HG02970 (cell line): ENCODE measurements around the gene NEK7.
"Not testable (repeated sequence)": the region's sequence is repeated elsewhere in the genome, so short reads cannot be mapped to it uniquely, and the experiment has no call there.

Source experiments
- ATAC-seq: cut with Tn5 transposase; IDR thresholded peaks from one replicate; pipeline ENCODE4 v1.9.1; 2021; ENCODE audit warnings: mild to moderate bottlenecking, moderate library complexity, moderate number of reproducible peaks; ENCODE audit not compliant: unreplicated experiment, low FRiP score

Gene NEK7

GRCh38 chr1:198199105-198199504 lies 42.3 kb downstream of the NEK7 start:
- peak; percentile 47 for ATAC-seq

DNA sequence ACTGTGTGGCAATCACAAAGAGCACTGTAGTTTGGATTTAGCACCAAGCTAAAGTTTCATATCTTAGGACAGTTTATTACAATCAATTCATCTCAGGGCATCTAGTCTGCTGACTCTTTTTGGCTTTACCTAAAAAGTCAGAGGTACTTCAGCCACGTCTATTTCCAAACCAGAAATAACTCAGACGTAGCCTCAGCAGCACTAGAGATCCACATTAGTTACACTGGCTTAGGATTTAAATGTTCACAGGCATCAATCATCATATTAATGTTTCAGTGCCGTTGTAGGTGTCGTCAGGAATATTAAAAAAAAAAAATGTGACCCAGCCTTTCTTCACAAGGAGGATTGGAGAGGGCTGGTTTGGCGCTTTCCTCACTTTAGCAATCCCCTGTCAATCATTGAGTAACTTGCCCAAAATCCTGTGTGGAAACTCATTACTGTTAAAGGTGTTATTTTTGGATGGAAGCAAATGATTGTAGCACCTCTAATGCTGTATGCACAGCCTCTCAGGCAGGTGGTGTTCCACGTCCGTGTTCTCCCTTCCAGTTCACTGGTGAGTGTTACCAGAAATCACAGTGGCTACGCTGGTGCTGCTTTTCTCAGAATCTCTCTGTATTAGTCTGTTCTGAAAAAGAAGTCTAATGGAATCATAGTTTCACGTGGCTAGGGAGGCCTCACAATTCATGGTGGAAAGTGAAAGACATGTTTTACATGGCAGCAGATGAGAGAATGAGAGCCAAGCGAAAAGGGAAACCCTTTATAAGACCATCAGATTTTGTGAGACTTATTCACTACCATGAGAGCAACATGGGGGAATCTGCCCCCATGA lies 45.4 kb downstream of the NEK7 start:
- peak; percentile 82 for ATAC-seq

DNA sequence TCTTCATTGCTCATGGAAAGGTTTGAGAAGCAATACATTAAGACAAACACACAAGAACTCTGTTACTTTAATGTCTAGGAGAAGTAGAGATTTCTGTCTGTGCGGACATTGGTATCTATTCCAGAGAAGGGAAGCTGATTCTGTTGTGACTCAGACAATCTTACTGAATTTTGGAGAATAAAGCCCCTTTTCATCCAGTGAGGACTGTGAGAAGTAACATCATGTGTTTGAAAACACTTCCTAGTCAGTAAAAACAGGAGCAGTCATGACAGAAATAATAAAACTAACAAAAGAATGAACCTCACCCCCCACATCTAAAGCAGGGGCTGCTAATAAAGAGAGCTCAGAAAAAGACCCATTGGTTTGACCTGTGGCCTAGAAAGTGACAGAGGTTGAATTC lies 46.6 kb downstream of the NEK7 start:
- ATAC-seq = no peak

DNA sequence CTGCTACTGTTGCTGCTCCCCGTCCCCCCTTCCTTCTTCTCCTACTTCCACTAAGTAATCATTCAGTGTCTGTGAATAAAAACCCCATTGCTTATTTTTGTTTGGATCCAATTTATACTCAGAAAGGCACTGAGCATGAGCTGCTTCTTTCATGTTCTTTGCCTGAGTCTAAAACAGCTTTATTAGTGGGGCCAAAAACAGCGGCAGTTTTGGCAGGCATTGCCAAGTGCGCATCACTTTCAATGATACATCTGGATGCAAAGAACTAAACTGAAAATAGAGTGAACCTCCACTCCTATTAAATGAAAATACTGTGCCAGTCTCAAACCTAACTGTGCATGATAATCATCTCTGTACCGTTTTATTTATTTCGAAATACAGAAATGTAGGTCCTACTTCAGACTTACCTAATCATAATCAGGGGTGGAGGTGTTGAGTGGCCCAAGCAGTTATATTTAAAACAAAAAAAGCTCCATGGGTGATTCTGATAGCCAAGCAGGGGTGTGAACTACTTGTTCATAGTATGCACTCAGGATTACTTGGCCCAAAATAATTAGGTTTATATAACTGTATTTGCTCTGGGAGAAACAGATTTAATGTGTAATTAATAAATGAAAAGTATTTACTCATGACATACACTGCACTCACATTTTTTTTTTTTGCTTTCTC lies 48.4 kb downstream of the NEK7 start:
- no peak for ATAC-seq

DNA sequence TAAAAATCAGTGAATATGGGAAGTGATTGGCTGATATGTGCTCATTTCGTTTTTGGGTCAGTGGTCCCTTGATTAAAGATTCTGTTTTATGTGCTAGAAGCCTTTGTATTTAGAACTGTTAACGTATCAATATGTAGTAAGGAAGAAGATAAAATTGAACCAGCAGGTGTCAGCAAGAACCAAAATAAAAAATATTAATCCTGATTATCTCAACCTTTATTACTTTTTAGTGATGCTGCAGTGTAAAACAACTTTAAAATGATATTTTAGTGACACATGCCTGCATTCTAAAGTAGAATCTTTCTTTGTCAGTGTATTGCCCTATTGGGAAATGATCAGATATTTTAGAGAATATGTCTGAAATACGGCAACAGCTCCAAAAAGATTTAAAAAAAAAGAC lies 49.5 kb downstream of the NEK7 start:
- ATAC-seq = no peak

DNA sequence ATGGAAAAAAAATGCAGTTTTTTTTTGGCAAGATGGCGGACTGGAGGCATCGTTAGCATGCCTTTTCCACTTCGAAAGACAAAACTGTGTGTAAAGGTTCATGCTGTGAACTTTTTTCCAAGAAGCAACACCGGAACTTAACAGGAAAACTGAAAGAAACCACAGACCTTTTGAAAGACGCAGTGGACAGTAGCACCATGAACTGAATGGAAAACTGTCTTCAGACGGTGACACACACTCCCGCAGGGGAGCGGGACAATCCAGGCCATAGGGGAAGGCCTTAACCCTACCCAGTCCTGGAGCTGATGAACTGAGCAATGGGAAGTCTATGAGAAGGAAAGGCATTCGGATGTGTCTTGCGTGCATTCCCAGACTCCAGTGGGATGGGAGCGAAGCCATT lies 54.9 kb downstream of the NEK7 start:
- ATAC-seq = no peak

GRCh38 chr1:198212126-198212525 lies 55.3 kb downstream of the NEK7 start:
- no peak for ATAC-seq

- ATAC-seq = no peak
Measured at GRCh38 chr1:198212675-198213074, 55.9 kb downstream of the NEK7 start.

DNA sequence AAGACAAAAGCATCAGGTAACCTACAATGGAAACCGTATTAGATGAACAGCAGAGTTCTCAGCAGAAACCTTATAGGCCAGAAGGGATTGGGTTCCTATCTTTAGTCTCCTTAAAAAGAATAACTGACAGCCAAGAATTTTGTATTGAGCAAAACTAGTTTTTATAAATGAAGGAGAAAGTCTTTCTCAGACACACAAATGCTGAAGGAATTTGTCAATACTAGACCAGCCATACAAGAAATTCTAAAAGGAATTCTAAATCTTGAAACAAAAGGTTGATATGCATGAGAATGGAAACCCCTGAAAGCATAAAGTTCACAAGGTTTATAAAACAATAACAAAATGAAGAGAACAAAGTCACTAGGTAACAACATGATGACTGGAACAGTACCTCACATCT lies 58.1 kb downstream of the NEK7 start:
- ATAC-seq = no peak

DNA sequence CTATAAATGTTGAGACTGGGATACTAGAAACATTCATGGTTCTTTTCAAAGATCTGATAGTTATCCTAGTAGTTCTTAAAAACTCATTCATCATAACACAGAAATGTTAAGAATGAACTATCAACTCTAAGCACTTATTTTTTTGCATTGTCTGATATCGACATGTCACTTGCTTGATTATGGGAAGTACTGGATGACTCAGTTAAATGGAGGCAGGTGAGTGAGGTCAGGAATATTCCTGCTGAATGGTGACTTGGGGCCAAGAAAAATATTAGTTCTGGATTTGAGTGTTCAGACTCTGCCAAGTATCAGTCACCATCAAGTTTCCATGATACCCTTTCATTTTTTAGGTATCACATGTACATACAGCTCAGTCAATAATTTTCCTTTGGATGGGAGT lies 63.6 kb downstream of the NEK7 start:
- ATAC-seq = no peak

- not testable (repeated sequence) for ATAC-seq
Measured at GRCh38 chr1:198227010-198227409, 70.2 kb downstream of the NEK7 start.

DNA sequence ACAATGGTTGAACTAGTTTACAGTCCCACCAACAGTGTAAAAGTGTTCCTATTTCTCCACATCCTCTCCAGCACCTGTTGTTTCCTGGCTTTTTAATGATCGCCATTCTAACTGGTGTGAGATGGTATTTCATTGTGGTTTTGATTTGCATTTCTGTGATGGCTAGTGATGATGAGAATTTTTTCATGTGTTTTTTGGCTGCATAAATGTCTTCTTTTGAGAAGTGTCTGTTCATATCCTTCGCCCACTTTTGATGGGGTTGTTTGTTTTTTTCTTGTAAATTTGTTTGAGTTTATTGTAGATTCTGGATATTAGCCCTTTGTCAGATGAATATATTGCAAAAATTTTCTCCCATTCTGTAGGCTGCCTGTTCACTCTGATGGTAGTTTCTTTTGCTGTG lies 70.7 kb downstream of the NEK7 start:
- not testable (repeated sequence) for ATAC-seq

GRCh38 chr1:198228925-198229324 lies 72.1 kb downstream of the NEK7 start:
- no peak for ATAC-seq

- ATAC-seq = no peak
Measured at GRCh38 chr1:198231779-198232178, 75.0 kb downstream of the NEK7 start.

DNA sequence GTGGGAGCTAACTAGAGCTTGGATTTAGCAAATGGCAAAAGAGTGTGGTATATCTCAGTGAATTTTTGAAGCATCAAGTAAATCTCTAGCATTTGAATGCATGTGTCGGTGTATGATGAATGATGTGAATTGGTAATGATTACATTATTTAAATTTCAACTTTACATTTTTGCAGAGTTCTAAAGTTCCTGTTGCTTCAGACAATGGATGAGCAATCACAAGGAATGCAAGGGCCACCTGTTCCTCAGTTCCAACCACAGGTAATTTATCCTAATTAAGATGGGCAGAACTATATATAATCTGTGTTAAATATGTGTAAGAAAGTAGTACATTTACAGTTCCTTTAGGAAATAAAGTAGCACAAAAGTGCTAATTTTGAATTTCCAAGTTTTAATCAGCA lies 75.6 kb downstream of the NEK7 start:
- ATAC-seq = no peak

GRCh38 chr1:198232940-198233675 lies 76.3 kb downstream of the NEK7 start:
- ATAC-seq = no peak

GRCh38 chr1:198234520-198235251 lies 77.9 kb downstream of the NEK7 start:
- peak; percentile 45 for ATAC-seq

- no peak for ATAC-seq
Measured at GRCh38 chr1:198238121-198238520, 81.3 kb downstream of the NEK7 start.

- ATAC-seq = no peak
Measured at GRCh38 chr1:198241553-198241952, 84.8 kb downstream of the NEK7 start.

GRCh38 chr1:198244772-198245171 lies 88.0 kb downstream of the NEK7 start:
- no peak for ATAC-seq

DNA sequence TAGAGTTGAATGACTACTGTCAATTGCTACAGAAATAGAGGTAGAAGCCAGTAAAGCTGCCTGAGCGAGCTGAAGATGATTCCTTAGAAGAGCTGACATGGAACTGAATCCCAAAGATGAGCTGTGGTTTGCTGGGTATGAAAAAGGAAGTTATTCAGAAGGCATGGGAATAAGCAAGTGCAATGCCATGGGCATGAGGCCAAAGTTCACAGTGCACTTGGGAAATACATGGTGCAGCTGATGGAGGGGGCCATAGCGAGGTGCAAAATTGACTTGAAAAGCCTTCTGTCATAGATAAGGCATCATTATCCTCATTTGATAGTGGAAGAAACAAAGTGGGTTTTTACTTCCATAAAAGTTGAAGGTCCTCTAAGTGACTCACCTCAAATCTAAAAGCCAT lies 88.6 kb downstream of the NEK7 start:
- no peak for ATAC-seq
